Neural cell (in vitro differentiated cells): ENCODE data around the gene CHD2. TPM values are rescaled to one million over a fixed set of nuclear protein-coding genes. Genes with fewer than 3 reads are reported as not detected.

Source experiments
- H2AFZ ChIP-seq: fragments of 200-600, 300-800 bp; sonication (generic), shearing (Covaris generic); 2 replicates; pipeline ENCODE4 v1.6.0; 2014; ENCODE audit warnings: low read depth, mild to moderate bottlenecking, antibody characterized with exemption, low read length, moderate library complexity
- H3F3A ChIP-seq: fragments of 200-600 bp; shearing (Covaris generic); 2 replicates; pipeline ENCODE4 v1.6.1; 2016; ENCODE audit warnings: mild to moderate bottlenecking, moderate library complexity, mixed read lengths, antibody characterized with exemption, low read length; ENCODE audit not compliant: insufficient read depth, poor library complexity, severe bottlenecking
- H3K27ac ChIP-seq: fragments of 200-600, 300-800 bp; sonication (generic), shearing (Covaris generic); 2 replicates; pipeline ENCODE4 v1.5.1; 2014; ENCODE audit warnings: mild to moderate bottlenecking, low read length, moderate library complexity
- H3K27me3 ChIP-seq: fragments of 300-800, 200-600 bp; sonication (generic), shearing (Covaris generic); 2 replicates; pipeline ENCODE4 v1.6.0; 2014; ENCODE audit warnings: mild to moderate bottlenecking, low read depth, low read length, moderate library complexity; ENCODE audit not compliant: insufficient read depth
- H3K36me3 ChIP-seq: fragments of 300-800, 200-600 bp; sonication (generic), shearing (Covaris generic); 2 replicates; pipeline ENCODE4 v1.5.1; 2014; ENCODE audit warnings: mild to moderate bottlenecking, antibody characterized with exemption, low read length, moderate library complexity; ENCODE audit not compliant: insufficient read depth
- H3K4me2 ChIP-seq: fragments of 300-800, 200-600 bp; sonication (generic), shearing (Covaris generic); 2 replicates; pipeline ENCODE4 v1.6.0; 2014; ENCODE audit warnings: mild to moderate bottlenecking, low read length
- H3K4me3 ChIP-seq: fragments of 300-800, 200-600 bp; sonication (generic), shearing (Covaris generic); 2 replicates; pipeline ENCODE4 v1.5.1; 2014; ENCODE audit warnings: mild to moderate bottlenecking, low read length, moderate library complexity
- H3K79me2 ChIP-seq: fragments of 200-600 bp; shearing (Covaris generic); replicated peaks from 2 replicates; pipeline ENCODE4 v1.6.0; 2014; ENCODE audit warnings: mild to moderate bottlenecking, low read length, moderate library complexity; ENCODE audit not compliant: insufficient read depth
- H3K9ac ChIP-seq: fragments of 300-800, 200-600 bp; sonication (generic), shearing (Covaris generic); 2 replicates; pipeline ENCODE4 v1.6.1; 2016; ENCODE audit warnings: mild to moderate bottlenecking, low read length, mixed read lengths
- H3K9me2 ChIP-seq: fragments of 200-600 bp; shearing (Covaris generic); 2 replicates; pipeline ENCODE4 v1.6.1; 2016; ENCODE audit warnings: mild to moderate bottlenecking, low read length, mixed read lengths; ENCODE audit not compliant: insufficient read depth
- H3K9me3 ChIP-seq: fragments of 200-600, 300-800 bp; sonication (generic), shearing (Covaris generic); 2 replicates; pipeline ENCODE4 v1.6.1; 2016; ENCODE audit warnings: mild to moderate bottlenecking, mixed run types, low read length, moderate library complexity, mixed read lengths
- H4K20me1 ChIP-seq: fragments of 200-600 bp; shearing (Covaris generic); 2 replicates; pipeline ENCODE4 v1.6.1; 2016; ENCODE audit warnings: mild to moderate bottlenecking, mixed run types; ENCODE audit not compliant: insufficient read depth
- EP300 ChIP-seq: fragments of 450-650 bp; conservative IDR thresholded peaks from 2 replicates; pipeline ENCODE4 v1.6.1; 2014; ENCODE audit warnings: antibody characterized with exemption, mild to moderate bottlenecking, moderate library complexity; ENCODE audit not compliant: poor library complexity, severe bottlenecking
- EZH2 ChIP-seq: fragments of 200-600, 300-800 bp; shearing (Covaris generic), sonication (generic); IDR thresholded peaks from 2 replicates; pipeline ENCODE4 v1.6.1; 2014; ENCODE audit warnings: antibody characterized with exemption, low read length, borderline replicate concordance, mild to moderate bottlenecking; ENCODE audit not compliant: insufficient read depth, poor library complexity, severe bottlenecking
- MXI1 ChIP-seq: fragments of 450-650 bp; conservative IDR thresholded peaks from 2 replicates; pipeline ENCODE4 v1.6.1; 2014; ENCODE audit warnings: antibody characterized with exemption, mild to moderate bottlenecking; ENCODE audit not compliant: poor library complexity, severe bottlenecking
- POLR2AphosphoS5 ChIP-seq: IDR thresholded peaks from 2 replicates; pipeline ENCODE4 v1.6.1; 2012
- RAD21 ChIP-seq: fragments of 450-650 bp; conservative IDR thresholded peaks from 2 replicates; pipeline ENCODE4 v1.6.1; 2014; ENCODE audit warnings: antibody characterized with exemption, mild to moderate bottlenecking, moderate library complexity
- SMC3 ChIP-seq: fragments of 450-650 bp; conservative IDR thresholded peaks from 2 replicates; pipeline ENCODE4 v1.6.1; 2014; ENCODE audit warnings: antibody characterized with exemption, mild to moderate bottlenecking, moderate library complexity; ENCODE audit not compliant: poor library complexity
- TAF1 ChIP-seq: IDR thresholded peaks from 2 replicates; pipeline ENCODE4 v1.6.1; 2012; ENCODE audit warnings: low read depth
- polyA plus RNA-seq: library from polyadenylated mRNA; depleted of rRNA; stranded (reverse); fragments of >200 nt; gene quantifications from 2 replicates; pipeline ENCODE4 v1.2.3, GENCODE V29; 2014
- TF ChIP-seq, protein P1 (sequence below): IDR thresholded peaks from 2 replicates; pipeline ENCODE4 v1.6.1; 2012; ENCODE audit warnings: borderline replicate concordance
- TF ChIP-seq, protein P2 (sequence below): fragments of 450-650 bp; IDR thresholded peaks from 2 replicates; pipeline ENCODE4 v1.5.1; 2014; ENCODE audit warnings: antibody characterized with exemption, mild to moderate bottlenecking, moderate library complexity; ENCODE audit not compliant: poor library complexity, severe bottlenecking

The CHD2 gene
- polyA plus RNA-seq, 1 donor from 2014 or later: 113 TPM

DNA sequence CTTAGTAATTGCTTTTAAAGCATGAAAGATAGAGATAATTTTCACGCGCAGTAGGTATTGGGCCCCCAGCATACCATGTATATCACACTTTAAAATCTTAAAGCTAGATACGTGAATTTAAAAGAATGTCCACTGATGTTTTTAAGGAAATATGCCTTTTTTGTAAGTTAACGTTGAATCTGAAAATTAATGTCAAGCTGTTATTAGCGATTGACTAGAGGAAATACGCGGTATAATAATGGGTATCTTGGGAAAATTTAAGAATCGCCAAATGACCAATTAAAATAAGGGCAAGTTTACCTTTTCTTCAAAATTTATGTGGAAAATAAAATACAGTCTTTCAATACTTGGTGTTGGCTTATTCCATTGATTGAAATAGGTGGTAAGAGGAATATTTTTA, 13.3 kb upstream of the CHD2 start:
- Histone ChIP-seq H2AFZ (no peak overlapping the region), H3K27me3 (no peaks in the 10 kb centered on the region), H3K9me2 (no peaks in the 10 kb centered on the region), H3K27ac (peak overlapping the region; percentile 96), H4K20me1 (peaks cover 2% of the 10 kb centered on the region), H3K79me2 (peaks cover 86% of the 10 kb centered on the region), H3K4me3 (peak overlapping the region; percentile 71), H3F3A (no peaks in the 10 kb centered on the region), H3K9ac (peak overlapping the region; percentile 97), H3K9me3 (no peaks in the 10 kb centered on the region), H3K4me2 (peak overlapping the region; percentile 70), H3K36me3 (peaks cover 7% of the 10 kb centered on the region)
- TF ChIP-seq EP300: no peak
- no peak for TF ChIP-seq MXI1
- TF ChIP-seq, protein P1, sequence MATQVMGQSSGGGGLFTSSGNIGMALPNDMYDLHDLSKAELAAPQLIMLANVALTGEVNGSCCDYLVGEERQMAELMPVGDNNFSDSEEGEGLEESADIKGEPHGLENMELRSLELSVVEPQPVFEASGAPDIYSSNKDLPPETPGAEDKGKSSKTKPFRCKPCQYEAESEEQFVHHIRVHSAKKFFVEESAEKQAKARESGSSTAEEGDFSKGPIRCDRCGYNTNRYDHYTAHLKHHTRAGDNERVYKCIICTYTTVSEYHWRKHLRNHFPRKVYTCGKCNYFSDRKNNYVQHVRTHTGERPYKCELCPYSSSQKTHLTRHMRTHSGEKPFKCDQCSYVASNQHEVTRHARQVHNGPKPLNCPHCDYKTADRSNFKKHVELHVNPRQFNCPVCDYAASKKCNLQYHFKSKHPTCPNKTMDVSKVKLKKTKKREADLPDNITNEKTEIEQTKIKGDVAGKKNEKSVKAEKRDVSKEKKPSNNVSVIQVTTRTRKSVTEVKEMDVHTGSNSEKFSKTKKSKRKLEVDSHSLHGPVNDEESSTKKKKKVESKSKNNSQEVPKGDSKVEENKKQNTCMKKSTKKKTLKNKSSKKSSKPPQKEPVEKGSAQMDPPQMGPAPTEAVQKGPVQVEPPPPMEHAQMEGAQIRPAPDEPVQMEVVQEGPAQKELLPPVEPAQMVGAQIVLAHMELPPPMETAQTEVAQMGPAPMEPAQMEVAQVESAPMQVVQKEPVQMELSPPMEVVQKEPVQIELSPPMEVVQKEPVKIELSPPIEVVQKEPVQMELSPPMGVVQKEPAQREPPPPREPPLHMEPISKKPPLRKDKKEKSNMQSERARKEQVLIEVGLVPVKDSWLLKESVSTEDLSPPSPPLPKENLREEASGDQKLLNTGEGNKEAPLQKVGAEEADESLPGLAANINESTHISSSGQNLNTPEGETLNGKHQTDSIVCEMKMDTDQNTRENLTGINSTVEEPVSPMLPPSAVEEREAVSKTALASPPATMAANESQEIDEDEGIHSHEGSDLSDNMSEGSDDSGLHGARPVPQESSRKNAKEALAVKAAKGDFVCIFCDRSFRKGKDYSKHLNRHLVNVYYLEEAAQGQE: no peak

DNA sequence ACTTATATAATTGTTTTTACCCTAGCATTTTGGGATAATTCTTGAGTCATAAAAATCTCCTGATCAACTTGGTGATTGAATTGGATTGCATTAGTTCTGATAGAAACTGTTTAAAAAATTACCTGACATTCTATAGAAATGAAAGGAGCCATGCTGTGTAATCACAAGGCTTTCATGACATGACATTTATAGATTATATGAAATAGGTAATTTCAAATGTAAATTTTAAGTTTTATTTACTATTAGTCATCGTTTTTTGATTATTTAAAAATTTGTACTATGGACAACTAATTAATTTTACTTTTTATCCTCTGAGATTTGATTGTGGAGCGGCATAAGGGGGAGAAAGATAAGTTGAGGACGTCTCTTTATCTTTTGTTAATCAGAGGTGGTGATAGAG, 12.3 kb upstream of the CHD2 start:
- Histone ChIP-seq H3F3A (no peaks in the 10 kb centered on the region), H3K79me2 (peaks cover 97% of the 10 kb centered on the region), H3K9me2 (no peaks in the 10 kb centered on the region), H3K4me2 (peak overlapping the region; percentile 70), H2AFZ (no peak overlapping the region), H3K27ac (peak overlapping the region; percentile 96), H3K4me3 (peak overlapping the region; percentile 50), H3K27me3 (no peaks in the 10 kb centered on the region), H3K36me3 (peaks cover 12% of the 10 kb centered on the region), H3K9ac (no peak overlapping the region), H3K9me3 (no peaks in the 10 kb centered on the region), H4K20me1 (peaks cover 2% of the 10 kb centered on the region)
- TF ChIP-seq RAD21 (no peak), SMC3 (no peak)

DNA sequence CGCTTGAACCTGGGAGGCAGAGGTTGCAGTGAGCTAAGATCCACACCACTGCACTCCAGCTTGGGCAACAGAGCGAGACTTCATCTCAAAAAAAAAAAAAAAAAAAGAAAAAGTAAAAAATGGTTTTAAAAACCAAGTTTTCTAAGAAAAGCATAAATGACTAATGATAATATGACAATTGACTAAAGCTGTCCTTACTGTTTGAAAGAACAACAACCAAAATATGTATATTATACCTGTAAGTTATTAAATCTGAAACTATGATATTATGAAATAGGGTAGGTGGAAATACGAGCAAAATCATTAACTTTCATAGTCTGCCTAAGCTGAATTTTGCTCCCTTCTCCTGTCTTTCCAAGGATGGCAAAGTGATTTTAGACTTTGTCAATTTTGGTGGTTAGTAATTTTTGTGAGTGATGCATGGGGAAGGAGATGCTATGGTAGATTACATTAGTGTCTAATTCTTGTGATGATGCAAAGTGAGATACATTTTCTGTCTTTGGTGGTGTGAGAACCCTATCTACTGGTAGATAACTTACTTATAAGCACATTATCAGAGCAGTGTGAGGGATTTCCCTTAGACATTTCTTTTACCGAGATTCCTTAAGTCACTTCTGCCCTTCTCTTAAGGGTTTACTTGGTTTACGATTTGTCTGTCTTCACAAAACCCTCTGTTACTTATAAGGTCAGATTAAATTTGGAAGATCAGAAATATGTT, 10.6 kb upstream of the CHD2 start:
- Histone ChIP-seq H3K27ac (no peak overlapping the region), H2AFZ (no peak overlapping the region), H4K20me1 (peaks cover 2% of the 10 kb centered on the region), H3K9me2 (no peaks in the 10 kb centered on the region), H3K36me3 (peaks cover 25% of the 10 kb centered on the region), H3F3A (no peaks in the 10 kb centered on the region), H3K4me3 (no peak overlapping the region), H3K27me3 (no peaks in the 10 kb centered on the region), H3K4me2 (no peak overlapping the region), H3K9me3 (no peaks in the 10 kb centered on the region), H3K9ac (no peak overlapping the region), H3K79me2 (peaks cover 99% of the 10 kb centered on the region)
- TF ChIP-seq EZH2 (no peak), TAF1 (no peak), RAD21 (no peak), MXI1 (no peak), POLR2AphosphoS5 (no peak), SMC3 (no peak), EP300 (no peak)
- TF ChIP-seq, protein P2, sequence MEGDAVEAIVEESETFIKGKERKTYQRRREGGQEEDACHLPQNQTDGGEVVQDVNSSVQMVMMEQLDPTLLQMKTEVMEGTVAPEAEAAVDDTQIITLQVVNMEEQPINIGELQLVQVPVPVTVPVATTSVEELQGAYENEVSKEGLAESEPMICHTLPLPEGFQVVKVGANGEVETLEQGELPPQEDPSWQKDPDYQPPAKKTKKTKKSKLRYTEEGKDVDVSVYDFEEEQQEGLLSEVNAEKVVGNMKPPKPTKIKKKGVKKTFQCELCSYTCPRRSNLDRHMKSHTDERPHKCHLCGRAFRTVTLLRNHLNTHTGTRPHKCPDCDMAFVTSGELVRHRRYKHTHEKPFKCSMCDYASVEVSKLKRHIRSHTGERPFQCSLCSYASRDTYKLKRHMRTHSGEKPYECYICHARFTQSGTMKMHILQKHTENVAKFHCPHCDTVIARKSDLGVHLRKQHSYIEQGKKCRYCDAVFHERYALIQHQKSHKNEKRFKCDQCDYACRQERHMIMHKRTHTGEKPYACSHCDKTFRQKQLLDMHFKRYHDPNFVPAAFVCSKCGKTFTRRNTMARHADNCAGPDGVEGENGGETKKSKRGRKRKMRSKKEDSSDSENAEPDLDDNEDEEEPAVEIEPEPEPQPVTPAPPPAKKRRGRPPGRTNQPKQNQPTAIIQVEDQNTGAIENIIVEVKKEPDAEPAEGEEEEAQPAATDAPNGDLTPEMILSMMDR: no peak
- TF ChIP-seq, protein P1: no peak
